C4-2B (cell line): ENCODE measurements around the gene ITPRIP.

Source experiments
- CTCF ChIP-seq: fragments of 450-650 bp; conservative IDR thresholded peaks from 2 replicates; pipeline ENCODE4 v1.5.1; 2017; ENCODE audit warnings: mild to moderate bottlenecking
- ZFX ChIP-seq: fragments of 450-650 bp; IDR thresholded peaks from 2 replicates; pipeline ENCODE4 v1.6.1; 2017

DNA sequence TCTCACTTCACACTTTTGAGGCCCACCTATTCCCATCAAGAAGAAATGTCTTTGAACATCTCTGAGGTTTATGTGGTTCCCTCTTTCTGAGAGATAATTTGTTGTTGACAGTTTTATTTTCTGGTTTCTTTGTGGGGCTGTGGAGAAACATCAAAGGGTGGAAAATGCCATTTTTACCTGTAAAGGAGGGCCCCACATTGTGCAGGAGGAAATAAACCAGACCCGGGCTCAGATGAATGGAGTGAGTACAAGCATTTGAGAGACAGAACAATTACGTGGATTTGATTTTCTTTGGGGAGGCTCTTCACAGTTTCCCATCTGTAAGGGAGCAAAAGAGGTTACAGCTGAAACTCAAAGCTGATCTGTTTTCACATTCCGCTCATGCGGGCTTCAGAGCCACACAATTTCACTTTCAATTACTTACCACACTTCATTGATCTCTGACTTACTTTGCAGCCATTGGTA lies 29.8 kb downstream of the ITPRIP start:
- TF ChIP-seq CTCF (no peak), ZFX (no peak)
